HL-60 (cell line): ENCODE results near the gene RIPPLY2.

ENCODE experiments used
- DNase-seq, 2 experiments: peaks; one replicate each; pipeline ENCODE4 v3.0.0-alpha.2; 2010 to 2020; ENCODE audit warnings: low read depth in 1 of 2, low spot score in 1 of 2
- H3K27ac ChIP-seq: fragments of 250-450 bp; sonication (Bioruptor Pico); replicated peaks from 2 replicates; pipeline ENCODE4 v1.5.1; 2020; ENCODE audit warnings: mild to moderate bottlenecking, moderate library complexity
- H3K27me3 ChIP-seq: fragments of 250-450 bp; sonication (Bioruptor Pico); 2 replicates; pipeline ENCODE4 v1.5.1; 2021; ENCODE audit warnings: mild to moderate bottlenecking, moderate library complexity; ENCODE audit not compliant: insufficient read depth, poor library complexity, severe bottlenecking
- H3K4me3 ChIP-seq: replicated peaks from 2 replicates; pipeline ENCODE4 v1.5.1; 2011; ENCODE audit warnings: mild to moderate bottlenecking, control low read depth, low read length; ENCODE audit not compliant: insufficient read depth
- GABPA ChIP-seq: IDR thresholded peaks from 2 replicates; pipeline ENCODE4 v1.6.1; 2012; ENCODE audit warnings: low read depth
- POLR2AphosphoS5 ChIP-seq: IDR thresholded peaks from 2 replicates; pipeline ENCODE4 v1.6.1; 2012; ENCODE audit warnings: low read depth
- SPI1 ChIP-seq: IDR thresholded peaks from 2 replicates; pipeline ENCODE4 v1.6.1; 2012; ENCODE audit warnings: low read depth, mild to moderate bottlenecking, borderline replicate concordance
- TF ChIP-seq, protein P1 (sequence below): IDR thresholded peaks from 2 replicates; pipeline ENCODE4 v1.6.1; 2012; ENCODE audit warnings: low read depth; ENCODE audit not compliant: insufficient replicate concordance
- TF ChIP-seq, protein P2 (sequence below): IDR thresholded peaks from one replicate; pipeline ENCODE4 v1.5.1; 2011; ENCODE audit warnings: low read length, control low read depth, inconsistent platforms; ENCODE audit not compliant: insufficient read depth

RIPPLY2 gene

DNA sequence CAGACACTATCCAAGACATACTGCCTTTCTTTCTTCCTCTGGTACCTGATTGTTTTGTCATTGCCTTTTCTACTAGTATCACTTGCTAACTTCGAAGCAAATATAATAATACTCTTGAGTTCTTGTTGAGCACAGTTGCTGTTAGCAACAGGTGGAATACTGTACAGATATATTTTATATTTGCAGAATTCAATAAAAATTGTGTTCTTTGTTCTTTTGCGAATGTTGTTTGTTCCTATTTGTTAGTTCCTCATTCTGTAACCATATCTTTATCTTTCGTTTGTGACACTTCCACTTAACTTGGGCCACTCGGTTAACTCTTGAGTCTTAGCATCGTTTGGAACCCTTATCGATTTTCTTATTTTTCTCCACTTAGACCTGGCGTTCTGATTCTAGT lies 7.2 kb downstream of the RIPPLY2 start:
- no peak for DNase-seq
- TF ChIP-seq, protein P1, sequence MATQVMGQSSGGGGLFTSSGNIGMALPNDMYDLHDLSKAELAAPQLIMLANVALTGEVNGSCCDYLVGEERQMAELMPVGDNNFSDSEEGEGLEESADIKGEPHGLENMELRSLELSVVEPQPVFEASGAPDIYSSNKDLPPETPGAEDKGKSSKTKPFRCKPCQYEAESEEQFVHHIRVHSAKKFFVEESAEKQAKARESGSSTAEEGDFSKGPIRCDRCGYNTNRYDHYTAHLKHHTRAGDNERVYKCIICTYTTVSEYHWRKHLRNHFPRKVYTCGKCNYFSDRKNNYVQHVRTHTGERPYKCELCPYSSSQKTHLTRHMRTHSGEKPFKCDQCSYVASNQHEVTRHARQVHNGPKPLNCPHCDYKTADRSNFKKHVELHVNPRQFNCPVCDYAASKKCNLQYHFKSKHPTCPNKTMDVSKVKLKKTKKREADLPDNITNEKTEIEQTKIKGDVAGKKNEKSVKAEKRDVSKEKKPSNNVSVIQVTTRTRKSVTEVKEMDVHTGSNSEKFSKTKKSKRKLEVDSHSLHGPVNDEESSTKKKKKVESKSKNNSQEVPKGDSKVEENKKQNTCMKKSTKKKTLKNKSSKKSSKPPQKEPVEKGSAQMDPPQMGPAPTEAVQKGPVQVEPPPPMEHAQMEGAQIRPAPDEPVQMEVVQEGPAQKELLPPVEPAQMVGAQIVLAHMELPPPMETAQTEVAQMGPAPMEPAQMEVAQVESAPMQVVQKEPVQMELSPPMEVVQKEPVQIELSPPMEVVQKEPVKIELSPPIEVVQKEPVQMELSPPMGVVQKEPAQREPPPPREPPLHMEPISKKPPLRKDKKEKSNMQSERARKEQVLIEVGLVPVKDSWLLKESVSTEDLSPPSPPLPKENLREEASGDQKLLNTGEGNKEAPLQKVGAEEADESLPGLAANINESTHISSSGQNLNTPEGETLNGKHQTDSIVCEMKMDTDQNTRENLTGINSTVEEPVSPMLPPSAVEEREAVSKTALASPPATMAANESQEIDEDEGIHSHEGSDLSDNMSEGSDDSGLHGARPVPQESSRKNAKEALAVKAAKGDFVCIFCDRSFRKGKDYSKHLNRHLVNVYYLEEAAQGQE: no peak
- TF ChIP-seq POLR2AphosphoS5: no peak
- no peak for TF ChIP-seq SPI1
- TF ChIP-seq GABPA: no peak
- TF ChIP-seq, protein P2, sequence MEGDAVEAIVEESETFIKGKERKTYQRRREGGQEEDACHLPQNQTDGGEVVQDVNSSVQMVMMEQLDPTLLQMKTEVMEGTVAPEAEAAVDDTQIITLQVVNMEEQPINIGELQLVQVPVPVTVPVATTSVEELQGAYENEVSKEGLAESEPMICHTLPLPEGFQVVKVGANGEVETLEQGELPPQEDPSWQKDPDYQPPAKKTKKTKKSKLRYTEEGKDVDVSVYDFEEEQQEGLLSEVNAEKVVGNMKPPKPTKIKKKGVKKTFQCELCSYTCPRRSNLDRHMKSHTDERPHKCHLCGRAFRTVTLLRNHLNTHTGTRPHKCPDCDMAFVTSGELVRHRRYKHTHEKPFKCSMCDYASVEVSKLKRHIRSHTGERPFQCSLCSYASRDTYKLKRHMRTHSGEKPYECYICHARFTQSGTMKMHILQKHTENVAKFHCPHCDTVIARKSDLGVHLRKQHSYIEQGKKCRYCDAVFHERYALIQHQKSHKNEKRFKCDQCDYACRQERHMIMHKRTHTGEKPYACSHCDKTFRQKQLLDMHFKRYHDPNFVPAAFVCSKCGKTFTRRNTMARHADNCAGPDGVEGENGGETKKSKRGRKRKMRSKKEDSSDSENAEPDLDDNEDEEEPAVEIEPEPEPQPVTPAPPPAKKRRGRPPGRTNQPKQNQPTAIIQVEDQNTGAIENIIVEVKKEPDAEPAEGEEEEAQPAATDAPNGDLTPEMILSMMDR: no peak
- H3K4me3 ChIP-seq: peak overlapping the region; percentile 95
- peak overlapping the region; percentile 72 for H3K27ac ChIP-seq
- H3K27me3 ChIP-seq: no peaks in the 10 kb centered on the region

DNA sequence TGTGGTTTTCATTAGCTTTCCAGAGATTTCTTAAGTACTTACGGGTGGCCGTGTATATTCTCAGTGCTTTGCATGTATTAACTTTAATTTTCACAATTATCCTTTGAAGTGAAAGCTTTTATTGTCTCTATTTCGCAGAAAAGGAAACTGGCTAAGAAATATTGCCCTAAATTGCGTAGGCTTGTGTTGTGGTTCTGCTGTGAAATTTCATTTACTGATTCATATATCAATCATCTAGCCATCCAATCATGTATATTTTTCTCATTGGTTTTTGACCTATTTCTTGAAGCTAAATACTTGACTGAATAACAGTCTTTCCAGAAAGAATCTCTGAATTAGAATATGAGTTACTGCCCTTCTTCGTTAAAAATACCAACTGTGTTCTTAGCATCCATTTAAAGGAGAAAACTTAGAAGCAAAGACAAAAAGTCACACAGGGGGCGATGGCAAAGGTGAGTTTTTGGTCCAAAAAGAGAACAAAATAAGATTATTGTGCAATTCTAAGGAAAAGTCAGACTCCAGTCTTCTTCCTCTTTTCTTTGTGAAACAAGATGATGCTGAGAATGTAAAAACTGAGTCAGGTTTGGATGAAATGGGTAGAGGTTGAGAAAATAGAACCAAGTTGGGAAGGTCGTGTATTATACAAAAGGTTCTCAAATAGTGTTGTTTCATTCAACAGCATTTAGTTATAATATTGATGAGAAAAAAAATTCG lies 7.8 kb downstream of the RIPPLY2 start:
- no peak overlapping the region for H3K27ac ChIP-seq
- no peak for DNase-seq

DNA sequence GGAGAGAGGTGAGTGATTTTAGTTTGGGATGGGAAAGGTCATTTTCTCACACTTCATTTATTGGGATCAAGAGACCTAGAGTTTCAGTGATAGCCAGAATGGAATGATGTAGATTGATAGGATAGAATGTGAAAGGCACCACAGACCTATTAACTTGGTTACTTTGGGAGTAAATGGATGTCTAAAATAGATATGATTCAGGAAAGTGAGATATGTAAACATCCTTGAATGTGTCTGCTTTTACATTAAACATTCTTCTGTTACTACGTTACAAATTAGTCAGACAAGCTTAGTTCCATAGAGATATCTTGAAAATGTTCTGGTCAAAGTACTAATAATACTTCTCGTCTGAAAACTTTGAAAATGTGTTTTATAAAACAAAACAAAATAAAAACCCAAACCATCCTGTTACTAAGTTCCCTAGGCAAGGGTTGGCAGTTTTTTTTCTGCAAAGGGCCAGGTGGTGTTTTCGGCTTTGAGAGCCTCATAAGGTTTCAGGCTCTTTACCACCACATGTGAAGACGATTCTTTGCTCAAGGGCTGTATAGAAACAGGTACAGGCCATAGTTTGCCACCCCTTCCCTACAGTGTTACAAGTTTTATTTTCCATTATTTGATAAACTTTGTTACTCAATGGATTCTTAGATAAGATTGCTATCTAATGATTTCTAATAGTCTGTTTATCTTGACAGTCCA lies 9.8 kb downstream of the RIPPLY2 start:
- TF ChIP-seq SPI1 (no peak), POLR2AphosphoS5 (no peak), GABPA (no peak)
- TF ChIP-seq, protein P1: no peak
- TF ChIP-seq, protein P2: no peak
- Histone ChIP-seq H3K4me3 (no peak overlapping the region), H3K27me3 (no peaks in the 10 kb centered on the region), H3K27ac (no peak overlapping the region)
- DNase-seq: no peak

More for the DNA sequence above, 7.8 kb downstream of the RIPPLY2 start:
- TF ChIP-seq, protein P2: no peak
- TF ChIP-seq SPI1: 0 out of 2 replicates have a peak, but pooled peaks have one; percentile 16
- no peak for TF ChIP-seq GABPA
- no peaks in the 10 kb centered on the region for H3K27me3 ChIP-seq
- H3K4me3 ChIP-seq: peak overlapping the region; percentile 95
